NCI-H345 (cell line): ENCODE data around the gene MAST3.
"Not testable (repeated sequence)": the region's sequence is repeated elsewhere in the genome, so short reads cannot be mapped to it uniquely, and the experiment has no call there.

Experiments used
- DNase-seq: peaks from one replicate; lab custom pipeline; 2025; lab: John Stamatoyannopoulos, UW

The MAST3 gene

GRCh38 chr19:18086590-18087138 lies 10.9 kb upstream of the MAST3 start, which contains the start of gene IL12RB1:
Gene IL12RB1 (minus strand): TSS chr19:18086934. CDS start chr19:18086823, 111 bp downstream.
- no peak for DNase-seq

DNA sequence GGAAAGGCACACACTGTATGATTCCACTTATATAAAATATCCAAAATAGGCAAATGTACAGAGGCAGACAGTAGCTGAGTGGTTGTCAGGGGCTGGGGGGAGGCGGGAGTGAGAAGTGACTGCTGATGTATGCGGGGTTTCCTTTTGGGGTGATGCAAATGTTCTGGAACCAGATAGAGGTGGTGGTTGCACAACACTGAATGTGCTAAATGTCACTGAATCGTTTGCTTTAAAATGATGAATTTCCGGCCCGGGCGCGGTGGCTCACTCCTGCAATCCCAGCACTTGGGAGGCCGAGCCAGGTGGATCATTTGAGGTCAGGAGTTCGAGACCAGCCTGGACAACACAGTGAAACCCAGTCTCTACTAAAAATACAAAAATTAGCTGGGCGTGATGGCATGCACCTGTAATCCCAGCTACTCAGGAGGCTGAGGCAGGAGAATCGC lies 8.5 kb upstream of the MAST3 start:
- not testable (repeated sequence) for DNase-seq

GRCh38 chr19:18089726-18090125 lies 7.9 kb upstream of the MAST3 start:
- DNase-seq = no peak

GRCh38 chr19:18090545-18091216 lies 6.9 kb upstream of the MAST3 start:
- DNase-seq = no peak

DNA sequence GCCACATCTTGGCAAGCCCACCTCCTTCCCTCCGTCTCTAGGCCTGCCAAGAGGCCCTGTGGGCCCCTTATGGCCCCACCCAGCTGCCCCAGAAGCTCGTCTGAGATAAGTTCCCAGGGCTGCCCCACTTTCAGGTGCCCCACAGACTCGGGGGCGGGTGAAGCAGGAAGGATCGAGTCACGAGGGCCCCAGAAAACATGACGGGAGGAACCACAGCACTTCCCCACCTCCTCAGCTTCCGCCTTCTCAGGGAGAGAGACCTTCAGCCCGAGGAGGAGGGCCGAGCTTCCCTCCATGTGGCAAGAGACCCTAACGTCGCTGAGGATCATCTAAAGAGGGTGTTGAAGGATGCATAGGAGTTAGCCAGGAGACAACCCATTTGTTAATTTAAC lies 6.4 kb upstream of the MAST3 start:
- no peak for DNase-seq

DNA sequence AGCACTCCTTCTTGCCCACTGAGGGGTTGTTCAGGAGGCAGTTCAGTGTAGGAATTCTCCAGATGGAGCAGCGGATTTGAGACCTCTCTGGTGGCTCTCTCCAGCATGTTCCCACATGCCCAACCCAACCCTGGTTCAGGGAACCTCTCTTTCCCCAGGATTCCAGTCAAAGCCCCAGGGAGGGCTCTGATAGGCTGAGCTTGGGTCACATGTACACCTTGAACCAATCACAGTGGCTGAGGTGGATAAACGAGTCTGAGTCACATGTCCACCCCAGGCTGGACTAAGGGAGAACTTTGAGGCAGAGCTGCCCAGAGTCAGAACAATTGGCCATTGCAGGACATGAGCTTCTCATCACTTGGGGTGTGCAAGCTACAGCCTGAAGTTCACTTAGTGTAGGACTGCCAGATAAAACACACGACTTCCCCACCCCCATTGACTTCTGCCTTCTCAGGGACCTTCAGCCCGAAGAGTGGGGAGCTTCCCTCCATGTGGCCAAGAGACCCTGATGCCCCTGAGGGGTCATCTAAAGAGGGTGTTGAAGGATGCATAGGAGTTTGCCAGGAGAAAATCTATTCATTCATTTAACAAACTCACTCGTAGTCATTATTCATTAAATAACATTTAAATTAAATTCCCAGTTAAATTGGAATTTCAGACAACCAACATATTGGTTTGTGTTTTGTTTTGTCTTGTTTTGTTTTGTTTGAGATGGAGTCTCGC lies 4.0 kb upstream of the MAST3 start:
- DNase-seq = no peak

GRCh38 chr19:18096258-18096657 lies 1.3 kb upstream of the MAST3 start:
- DNase-seq = no peak

DNA sequence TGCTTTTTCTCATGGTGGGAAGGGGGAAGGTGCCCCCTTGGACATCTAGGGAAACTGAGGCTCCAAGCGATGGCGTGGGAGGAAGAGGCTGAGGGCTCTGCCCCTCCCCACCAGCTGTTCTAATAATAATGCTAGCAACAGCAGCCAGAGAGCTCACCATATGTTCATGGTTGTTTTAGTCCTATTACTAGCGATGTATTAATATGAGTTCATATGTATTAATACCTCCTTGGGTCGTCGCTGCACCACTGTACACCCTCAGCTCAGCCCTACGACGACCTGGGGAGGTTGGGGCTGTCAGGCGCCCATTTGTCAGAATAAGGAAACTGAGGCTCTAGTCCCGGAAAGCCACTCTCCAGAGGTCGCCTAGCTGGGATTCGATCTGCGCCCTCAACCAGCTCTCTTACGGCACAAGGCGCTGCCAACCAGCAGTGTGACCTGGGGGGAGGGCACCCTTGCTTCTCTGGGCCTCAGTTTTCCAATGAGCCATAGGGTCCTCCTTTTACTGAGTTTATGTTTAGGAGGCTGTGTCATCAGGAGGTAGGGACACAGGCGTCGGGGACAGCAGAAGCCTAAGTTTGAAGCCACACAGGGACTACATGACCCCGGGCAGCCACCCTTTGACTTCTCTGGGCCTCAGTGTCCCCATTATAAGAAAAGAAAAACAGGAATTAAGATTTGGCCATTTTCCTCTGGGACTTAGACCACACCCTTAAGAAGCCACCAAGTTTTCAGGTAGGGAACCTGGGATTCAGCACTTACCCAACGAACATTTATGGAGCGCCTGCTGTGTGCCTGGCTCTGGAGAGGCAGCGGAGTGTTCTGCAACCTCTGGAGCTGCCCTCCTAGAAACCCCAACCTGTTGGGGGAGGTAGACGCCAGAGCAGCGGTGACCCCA lies 664 bp downstream of the MAST3 start:
- DNase-seq = no peak

- DNase-seq = no peak
Measured at GRCh38 chr19:18098891-18099622, 1.5 kb downstream of the MAST3 start.

- no peak for DNase-seq
Measured at GRCh38 chr19:18099623-18099995, 2.0 kb downstream of the MAST3 start.

DNA sequence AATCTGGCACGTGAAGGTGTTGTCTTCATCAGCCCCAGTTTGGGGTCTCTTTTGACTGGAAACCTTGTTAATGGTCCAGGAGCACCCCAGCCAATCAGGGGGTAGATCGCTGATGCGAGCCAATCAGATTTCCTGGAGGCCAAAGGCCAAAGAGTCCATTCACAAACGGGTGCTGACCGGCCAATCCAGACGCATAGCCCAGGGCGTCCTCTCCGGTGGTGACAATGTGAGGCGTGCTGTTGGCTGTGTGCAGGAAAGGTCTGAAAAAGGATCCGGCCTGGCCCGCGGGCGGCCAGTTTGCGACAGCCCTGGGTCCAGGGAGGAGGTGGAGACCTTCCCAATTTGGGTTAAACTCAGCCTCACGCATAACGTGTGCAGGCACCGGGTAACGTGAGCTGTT lies 3.1 kb downstream of the MAST3 start:
- no peak for DNase-seq

- no peak for DNase-seq
Measured at GRCh38 chr19:18101268-18101667, 3.7 kb downstream of the MAST3 start.

DNA sequence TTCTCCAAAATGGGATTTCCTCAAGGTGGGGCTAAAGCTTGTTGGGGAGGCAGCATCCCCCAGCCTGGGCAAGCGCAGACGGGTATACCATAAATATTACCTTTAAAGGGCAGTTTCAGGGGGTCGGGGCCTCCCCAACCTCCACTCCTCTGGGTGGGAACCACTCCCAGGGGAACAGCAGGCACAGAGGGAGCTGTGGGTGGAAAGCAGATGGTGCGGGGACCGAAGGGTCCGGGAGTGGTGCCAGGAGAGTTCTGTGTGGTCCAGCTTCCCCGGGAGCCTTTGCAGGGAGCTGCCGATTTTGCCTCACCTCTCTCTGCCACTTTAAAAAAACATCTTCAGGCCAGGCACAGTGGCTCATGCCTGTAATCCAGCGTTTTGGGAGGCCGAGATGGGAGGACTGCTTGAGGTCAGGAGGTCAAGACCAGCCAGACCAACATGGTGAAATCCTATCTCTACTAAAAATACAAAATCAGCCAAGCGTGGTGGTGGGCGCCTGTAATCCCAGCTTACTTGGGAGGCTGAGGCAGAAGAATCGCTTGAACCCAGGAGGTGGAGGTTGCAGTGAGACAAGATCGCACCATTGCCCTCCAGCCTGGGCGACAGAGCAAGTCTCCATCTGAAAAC lies 5.5 kb downstream of the MAST3 start:
- no peak for DNase-seq

DNA sequence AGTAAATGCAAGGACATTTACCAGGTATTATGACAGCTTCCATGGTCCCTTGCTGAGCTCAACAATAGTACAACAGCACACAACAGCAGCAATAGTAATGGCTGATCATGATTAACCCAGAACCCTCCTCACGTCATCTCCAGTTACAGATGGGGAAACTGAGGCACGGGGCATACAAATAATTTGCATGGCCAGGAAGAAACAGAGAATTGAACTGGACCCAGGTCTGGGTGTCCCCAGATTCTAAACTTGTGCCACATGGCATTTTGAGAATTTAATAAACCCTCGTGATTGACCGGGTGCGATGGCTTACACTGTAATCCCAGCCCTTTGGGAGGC lies 7.2 kb downstream of the MAST3 start:
- DNase-seq = no peak

- not testable (repeated sequence) for DNase-seq
Measured at GRCh38 chr19:18105259-18105658, 7.7 kb downstream of the MAST3 start.

GRCh38 chr19:18107235-18107634 lies 9.7 kb downstream of the MAST3 start:
- DNase-seq = no peak

DNA sequence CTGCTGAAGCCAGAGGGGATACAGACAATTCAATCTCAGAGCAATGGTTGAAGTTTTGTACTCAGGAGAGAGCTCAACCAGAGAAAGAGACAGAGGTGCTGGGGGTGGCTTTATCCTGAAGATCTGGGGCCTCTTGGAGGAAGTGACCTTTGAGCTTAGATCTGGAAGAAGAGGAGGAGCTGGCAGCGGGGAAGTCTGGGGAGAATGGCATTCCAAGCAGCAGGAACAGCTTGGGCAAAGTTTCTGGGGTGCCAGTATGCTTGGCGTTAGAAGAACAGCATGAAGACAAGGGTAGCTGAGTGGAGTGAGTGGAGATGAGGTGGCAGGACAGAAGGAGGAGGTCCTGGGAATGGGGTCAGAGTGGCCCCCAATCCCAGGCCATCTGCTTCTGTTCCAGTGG lies 11.3 kb downstream of the MAST3 start:
- DNase-seq = no peak

GRCh38 chr19:18109341-18109732 lies 11.8 kb downstream of the MAST3 start:
- DNase-seq = no peak

- peak; percentile 7 for DNase-seq
Measured at GRCh38 chr19:18109733-18110608, 12.4 kb downstream of the MAST3 start.

- DNase-seq = no peak
Measured at GRCh38 chr19:18110609-18111232, 13.1 kb downstream of the MAST3 start.
